ENCODE results near the gene RPL21.
"Not testable (repeated sequence)": the region's sequence is repeated elsewhere in the genome, so short reads cannot be mapped to it uniquely, and the experiment has no call there.

Gene RPL21

DNA sequence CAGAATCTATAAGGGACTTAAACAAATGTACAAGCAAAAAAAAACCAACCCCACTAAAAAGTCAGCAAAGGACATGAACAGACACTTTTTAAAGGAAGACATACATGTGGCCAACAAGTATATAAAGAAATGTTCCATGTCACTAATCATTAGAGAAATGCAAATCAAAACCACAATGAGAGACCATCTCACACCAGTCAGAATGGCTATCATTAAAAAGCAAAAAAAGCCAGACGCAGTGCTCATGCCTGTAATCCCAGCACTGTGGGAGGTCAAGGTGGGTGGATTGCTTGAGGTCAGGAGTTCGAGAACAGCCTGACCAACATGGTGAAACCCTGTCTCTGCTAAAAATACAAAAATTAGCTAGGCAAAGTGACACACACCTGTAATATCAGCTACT lies 29.3 kb upstream of the RPL21 start:
- H3K36me3 ChIP-seq (ENCODE audit: insufficient read depth, low read length); H3K4me1 ChIP-seq (ENCODE audit: insufficient read depth, low read length); H3K9me3 ChIP-seq (ENCODE audit: insufficient read depth, low read depth, low read length); H3K4me3 ChIP-seq (ENCODE audit: low read length); H3K27me3 ChIP-seq (ENCODE audit: insufficient read depth, low read length); H3K9ac ChIP-seq (ENCODE audit: low read depth, low read length); H3K27ac ChIP-seq (ENCODE audit: low read depth, low read length): not testable (repeated sequence)
- WGBS, result 84% methylated on average over 2 of the region's 2 CpGs

DNA sequence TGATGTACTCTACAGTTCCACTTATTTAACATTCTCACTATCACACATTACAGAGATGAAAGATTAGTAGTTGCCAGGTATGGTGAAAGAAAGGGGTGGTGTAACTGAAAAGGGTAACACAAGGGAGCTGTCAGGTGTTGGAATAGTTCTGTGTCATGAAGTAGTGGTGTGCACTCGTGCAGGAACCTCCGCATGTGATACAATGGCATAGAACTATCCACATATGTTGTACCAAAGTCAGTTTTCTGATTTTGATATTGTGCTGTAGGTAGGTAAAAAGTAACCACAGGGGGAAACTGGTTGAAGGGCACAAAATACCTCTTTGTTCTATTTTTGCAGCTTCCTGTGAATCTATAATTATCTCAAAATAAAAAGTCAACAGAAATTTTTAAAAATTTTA lies 24.4 kb upstream of the RPL21 start:
- 82% methylated on average over 2 of the region's 2 CpGs for WGBS
- H3K4me1 ChIP-seq (ENCODE audit: insufficient read depth, low read length), result no peaks in the 10 kb centered on the region
- H3K36me3 ChIP-seq (ENCODE audit: insufficient read depth, low read length), result no peaks in the 10 kb centered on the region
- no peak overlapping the region for H3K27ac ChIP-seq (ENCODE audit: low read depth, low read length)
- no peak overlapping the region for H3K9ac ChIP-seq (ENCODE audit: low read depth, low read length)
- H3K9me3 ChIP-seq (ENCODE audit: insufficient read depth, low read depth, low read length), result peaks cover 8% of the 10 kb centered on the region; the same call in 1 of the 2 replicates
- H3K4me3 ChIP-seq (ENCODE audit: low read length), result no peak overlapping the region
- H3K27me3 ChIP-seq (ENCODE audit: insufficient read depth, low read length), result no peaks in the 10 kb centered on the region

DNA sequence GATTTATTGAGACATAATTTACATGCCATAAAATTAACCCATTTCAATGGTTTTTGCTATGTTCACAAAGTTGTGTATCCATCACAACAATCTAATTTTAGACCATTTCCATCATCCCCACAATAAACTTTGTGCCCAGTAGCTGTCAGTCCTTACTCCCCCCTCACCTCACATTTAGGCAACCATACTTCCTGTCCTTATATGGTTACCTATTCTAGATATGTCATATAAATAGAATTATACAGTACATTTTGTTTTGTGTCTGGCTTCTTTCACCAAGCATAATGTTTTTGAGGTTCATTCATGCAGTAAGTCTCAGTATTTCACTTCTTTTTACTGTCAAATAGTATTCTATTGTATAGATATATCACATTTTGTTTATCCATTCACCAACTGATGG lies 23.2 kb upstream of the RPL21 start:
- Histone ChIP-seq H3K27me3 (ENCODE audit: insufficient read depth, low read length) (no peaks in the 10 kb centered on the region), H3K4me1 (ENCODE audit: insufficient read depth, low read length) (no peaks in the 10 kb centered on the region), H3K4me3 (ENCODE audit: low read length) (no peak overlapping the region), H3K27ac (ENCODE audit: low read depth, low read length) (no peak overlapping the region), H3K9ac (ENCODE audit: low read depth, low read length) (no peak overlapping the region), H3K9me3 (ENCODE audit: insufficient read depth, low read depth, low read length) (peaks cover 8% of the 10 kb centered on the region; the same call in 1 of the 2 replicates), H3K36me3 (ENCODE audit: insufficient read depth, low read length) (no peaks in the 10 kb centered on the region)

DNA sequence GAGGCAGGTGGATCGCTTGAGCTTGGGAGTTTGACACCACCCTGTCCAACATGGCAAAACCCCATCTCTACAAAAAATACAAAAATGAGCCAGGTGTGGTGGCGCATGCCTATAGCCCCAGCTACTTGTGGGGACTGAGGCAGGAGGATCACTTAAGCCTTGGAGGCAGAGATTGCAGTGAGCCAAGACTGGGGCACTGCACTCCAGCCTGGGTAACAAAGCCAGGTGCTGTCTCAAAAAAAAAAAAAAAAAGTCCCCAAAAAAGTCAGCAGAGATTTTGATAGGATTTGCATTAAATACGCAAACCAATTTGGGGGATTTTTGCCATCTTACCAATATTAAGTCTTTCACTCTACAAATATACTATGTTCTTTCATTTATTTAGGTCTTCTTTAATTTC lies 21.7 kb upstream of the RPL21 start:
- H3K4me3 ChIP-seq (ENCODE audit: low read length), result no peak overlapping the region
- H3K4me1 ChIP-seq (ENCODE audit: insufficient read depth, low read length), result no peaks in the 10 kb centered on the region
- no peaks in the 10 kb centered on the region for H3K36me3 ChIP-seq (ENCODE audit: insufficient read depth, low read length)
- WGBS, result 95% methylated on average over 2 of the region's 3 CpGs
- H3K27ac ChIP-seq (ENCODE audit: low read depth, low read length), result no peak overlapping the region
- peaks cover 8% of the 10 kb centered on the region; the same call in 1 of the 2 replicates for H3K9me3 ChIP-seq (ENCODE audit: insufficient read depth, low read depth, low read length)
- H3K27me3 ChIP-seq (ENCODE audit: insufficient read depth, low read length), result no peaks in the 10 kb centered on the region
- no peak overlapping the region for H3K9ac ChIP-seq (ENCODE audit: low read depth, low read length)

DNA sequence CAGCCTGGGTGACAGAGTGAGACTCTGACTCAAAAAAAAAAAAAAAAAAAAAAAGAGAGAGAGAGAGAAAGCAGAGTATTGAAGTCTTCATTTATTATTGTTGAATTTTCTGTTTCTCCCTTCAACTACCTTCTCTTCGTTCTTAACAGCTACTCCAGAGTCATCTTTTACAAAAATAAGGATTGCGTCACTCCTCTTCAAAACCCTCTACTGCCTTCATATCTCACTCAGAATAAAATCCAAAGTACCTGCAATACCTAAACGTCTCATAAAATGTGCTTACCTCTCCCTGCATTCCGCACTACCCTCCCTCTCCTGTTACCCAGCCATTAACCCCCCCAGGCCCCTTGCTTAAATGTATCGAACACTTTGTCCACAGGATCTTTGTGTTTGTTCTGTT lies 17.4 kb upstream of the RPL21 start:
- Histone ChIP-seq H3K4me1 (ENCODE audit: insufficient read depth, low read length) (no peaks in the 10 kb centered on the region), H3K9ac (ENCODE audit: low read depth, low read length) (no peak overlapping the region), H3K36me3 (ENCODE audit: insufficient read depth, low read length) (no peaks in the 10 kb centered on the region), H3K4me3 (ENCODE audit: low read length) (no peak overlapping the region), H3K27me3 (ENCODE audit: insufficient read depth, low read length) (no peaks in the 10 kb centered on the region), H3K27ac (ENCODE audit: low read depth, low read length) (no peak overlapping the region), H3K9me3 (ENCODE audit: insufficient read depth, low read depth, low read length) (0 out of 2 replicates have a peak, but pooled peaks cover under 1% of the 10 kb centered on the region)
- WGBS, result 88% methylated on average over 5 of the region's 5 CpGs

DNA sequence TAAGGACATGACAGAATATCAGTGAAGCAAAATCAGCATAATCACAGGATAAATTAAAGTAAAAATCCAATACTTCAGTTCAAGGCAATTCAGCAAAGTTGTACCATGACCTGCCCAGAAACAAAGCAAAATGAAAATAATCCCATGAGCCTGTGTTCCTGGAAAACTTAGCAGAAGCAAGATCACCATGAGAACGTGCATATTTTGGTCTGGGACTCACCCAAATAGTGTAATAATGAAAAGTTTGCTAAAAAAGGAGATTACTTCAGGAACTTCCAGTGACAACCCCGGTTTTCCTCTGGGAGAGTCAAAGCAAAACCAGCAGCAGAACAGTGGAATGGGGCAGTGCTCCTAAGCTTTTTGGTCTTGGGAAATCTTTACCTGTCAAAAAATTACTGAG lies 14.9 kb upstream of the RPL21 start:
- WGBS, result 84% methylated on average over 2 of the region's 2 CpGs
- Histone ChIP-seq H3K9me3 (ENCODE audit: insufficient read depth, low read depth, low read length) (no peaks in the 10 kb centered on the region), H3K36me3 (ENCODE audit: insufficient read depth, low read length) (no peaks in the 10 kb centered on the region), H3K27me3 (ENCODE audit: insufficient read depth, low read length) (no peaks in the 10 kb centered on the region), H3K4me1 (ENCODE audit: insufficient read depth, low read length) (no peaks in the 10 kb centered on the region), H3K4me3 (ENCODE audit: low read length) (no peak overlapping the region), H3K27ac (ENCODE audit: low read depth, low read length) (no peak overlapping the region), H3K9ac (ENCODE audit: low read depth, low read length) (no peak overlapping the region)

DNA sequence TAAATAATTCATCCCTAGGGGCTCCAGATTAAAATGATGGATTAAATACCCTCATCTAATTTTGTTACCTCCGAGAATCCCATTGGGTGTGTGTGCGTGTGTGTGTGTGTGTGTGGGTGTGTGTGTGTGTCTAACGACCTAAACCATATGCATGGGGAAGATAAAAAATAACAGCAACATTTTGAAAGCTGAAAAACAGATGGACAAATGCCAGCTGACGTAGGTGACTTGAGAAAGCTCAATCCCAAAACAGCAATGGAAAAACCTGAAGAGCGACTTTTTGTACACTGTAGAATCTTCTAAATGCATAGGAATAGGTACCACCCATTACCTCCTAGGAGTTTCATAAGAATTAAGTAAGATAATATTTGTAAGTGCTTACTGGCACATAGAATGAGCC lies 8.7 kb upstream of the RPL21 start:
- no peak overlapping the region; the same call in 1 of the 2 replicates for H3K27ac ChIP-seq (ENCODE audit: low read depth, low read length)
- peaks cover 24% of the 10 kb centered on the region for H3K4me1 ChIP-seq (ENCODE audit: insufficient read depth, low read length)
- 94% methylated on average over 5 of the region's 5 CpGs for WGBS
- H3K4me3 ChIP-seq (ENCODE audit: low read length), result no peak overlapping the region
- H3K36me3 ChIP-seq (ENCODE audit: insufficient read depth, low read length), result no peaks in the 10 kb centered on the region
- H3K9ac ChIP-seq (ENCODE audit: low read depth, low read length), result no peak overlapping the region
- H3K9me3 ChIP-seq (ENCODE audit: insufficient read depth, low read depth, low read length), result no peaks in the 10 kb centered on the region
- H3K27me3 ChIP-seq (ENCODE audit: insufficient read depth, low read length), result no peaks in the 10 kb centered on the region

DNA sequence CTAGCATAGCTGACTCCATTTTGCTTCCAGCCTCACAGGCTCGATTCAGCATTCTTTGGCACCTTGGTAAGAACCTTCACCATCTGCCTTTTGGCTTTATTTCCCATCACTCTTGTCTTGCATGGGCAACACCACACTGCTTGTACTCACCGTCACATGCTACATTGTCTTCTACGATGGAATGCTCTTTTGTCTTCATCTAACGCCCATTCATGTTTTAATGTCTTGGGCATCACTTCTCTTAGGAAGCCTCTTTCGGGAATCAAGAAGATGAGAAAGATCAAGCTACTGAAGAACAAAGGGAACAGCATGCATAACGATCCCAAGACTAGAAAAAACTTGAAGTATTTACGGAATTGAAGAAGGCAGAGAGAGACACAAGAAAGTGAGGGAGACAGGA lies 5.7 kb upstream of the RPL21 start:
- 63% methylated on average over 7 of the region's 7 CpGs for WGBS
- no peak overlapping the region for H3K4me3 ChIP-seq (ENCODE audit: low read length)
- H3K36me3 ChIP-seq (ENCODE audit: insufficient read depth, low read length), result no peaks in the 10 kb centered on the region

DNA sequence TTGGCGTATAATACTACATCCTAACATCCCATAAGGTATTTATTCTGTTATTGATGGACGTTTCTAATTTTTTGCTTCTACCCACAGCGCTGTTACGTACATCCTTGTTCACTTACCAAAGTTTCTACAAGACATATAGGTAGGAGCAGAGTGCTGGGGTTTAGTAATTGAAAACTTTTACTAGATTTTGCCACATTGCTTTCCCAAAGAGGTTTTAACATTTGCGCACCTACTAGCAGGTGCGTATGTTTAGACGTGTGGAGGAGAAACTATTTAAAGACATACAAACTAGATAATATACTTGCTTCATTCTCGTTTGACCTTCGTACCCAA lies 559 bp upstream of the RPL21 start:
- peaks cover 21% of the 10 kb centered on the region for H3K4me1 ChIP-seq (ENCODE audit: insufficient read depth, low read length)
- peak overlapping the region; percentile 99 for H3K27ac ChIP-seq (ENCODE audit: low read depth, low read length)
- H3K9ac ChIP-seq (ENCODE audit: low read depth, low read length), result peak overlapping the region; percentile 100
- no peaks in the 10 kb centered on the region for H3K9me3 ChIP-seq (ENCODE audit: insufficient read depth, low read depth, low read length)
- H3K4me3 ChIP-seq (ENCODE audit: low read length), result peak overlapping the region; percentile 98
- peaks cover 37% of the 10 kb centered on the region for H3K36me3 ChIP-seq (ENCODE audit: insufficient read depth, low read length)
- 0% methylated on average over 3 of the region's 9 CpGs for WGBS
- H3K27me3 ChIP-seq (ENCODE audit: insufficient read depth, low read length), result no peaks in the 10 kb centered on the region

More for the DNA sequence above, 5.7 kb upstream of the RPL21 start:
- H3K4me1 ChIP-seq (ENCODE audit: insufficient read depth, low read length), result peaks cover 29% of the 10 kb centered on the region
- H3K9me3 ChIP-seq (ENCODE audit: insufficient read depth, low read depth, low read length), result no peaks in the 10 kb centered on the region
- peak overlapping the region; percentile 38; the same call in 1 of the 2 replicates for H3K9ac ChIP-seq (ENCODE audit: low read depth, low read length)
- no peaks in the 10 kb centered on the region for H3K27me3 ChIP-seq (ENCODE audit: insufficient read depth, low read length)
- peak overlapping the region; percentile 55 for H3K27ac ChIP-seq (ENCODE audit: low read depth, low read length)

DNA sequence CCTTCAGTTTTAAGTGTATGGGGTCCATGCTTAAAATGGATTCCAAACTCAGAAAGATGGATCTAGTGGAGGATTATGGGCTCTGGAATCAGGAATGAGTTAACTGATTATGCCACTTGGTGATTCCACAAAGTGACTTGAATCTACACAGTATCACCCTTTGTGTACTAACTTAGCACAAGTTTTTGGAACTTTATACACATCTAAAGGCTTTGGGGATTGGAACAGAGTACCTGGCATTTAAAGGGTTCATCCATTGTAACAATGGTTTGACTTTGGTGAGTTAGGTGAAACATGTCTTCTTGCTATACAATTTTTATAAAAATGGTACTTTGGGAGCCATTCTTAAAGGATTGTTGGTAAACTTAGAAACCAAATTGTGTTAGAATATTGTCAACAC lies 1.1 kb downstream of the RPL21 start:
- Histone ChIP-seq H3K9ac (ENCODE audit: low read depth, low read length) (peak overlapping the region; percentile 100), H3K27ac (ENCODE audit: low read depth, low read length) (peak overlapping the region; percentile 99), H3K27me3 (ENCODE audit: insufficient read depth, low read length) (no peaks in the 10 kb centered on the region), H3K4me1 (ENCODE audit: insufficient read depth, low read length) (peaks cover 12% of the 10 kb centered on the region; the same call in 1 of the 2 replicates), H3K9me3 (ENCODE audit: insufficient read depth, low read depth, low read length) (no peaks in the 10 kb centered on the region), H3K4me3 (ENCODE audit: low read length) (peak overlapping the region; percentile 98), H3K36me3 (ENCODE audit: insufficient read depth, low read length) (peaks cover 54% of the 10 kb centered on the region)

DNA sequence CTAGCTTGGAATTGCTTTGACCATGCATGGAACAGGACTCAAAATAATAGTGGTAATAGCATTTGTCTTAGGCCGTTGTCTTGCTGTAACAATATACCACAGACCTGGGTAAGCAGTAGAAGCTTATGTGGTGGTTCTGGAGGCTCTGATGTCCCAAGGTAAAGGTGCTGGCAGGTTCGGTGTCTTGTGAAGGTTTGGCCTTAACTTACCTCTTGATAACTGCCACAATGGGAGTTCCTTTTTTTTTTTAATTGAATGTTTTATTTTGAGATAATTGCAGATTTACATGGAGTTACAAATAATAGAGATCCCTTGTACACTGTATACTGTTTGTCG lies 5.8 kb downstream of the RPL21 start:
- 94% methylated on average over 3 of the region's 3 CpGs for WGBS
- H3K4me1 ChIP-seq (ENCODE audit: insufficient read depth, low read length), result peaks cover 11% of the 10 kb centered on the region; the same call in 1 of the 2 replicates
- H3K27me3 ChIP-seq (ENCODE audit: insufficient read depth, low read length), result no peaks in the 10 kb centered on the region
- no peak overlapping the region for H3K9ac ChIP-seq (ENCODE audit: low read depth, low read length)
- H3K4me3 ChIP-seq (ENCODE audit: low read length), result no peak overlapping the region
- H3K36me3 ChIP-seq (ENCODE audit: insufficient read depth, low read length), result peaks cover 81% of the 10 kb centered on the region
- no peak overlapping the region for H3K27ac ChIP-seq (ENCODE audit: low read depth, low read length)
- no peaks in the 10 kb centered on the region for H3K9me3 ChIP-seq (ENCODE audit: insufficient read depth, low read depth, low read length)

DNA sequence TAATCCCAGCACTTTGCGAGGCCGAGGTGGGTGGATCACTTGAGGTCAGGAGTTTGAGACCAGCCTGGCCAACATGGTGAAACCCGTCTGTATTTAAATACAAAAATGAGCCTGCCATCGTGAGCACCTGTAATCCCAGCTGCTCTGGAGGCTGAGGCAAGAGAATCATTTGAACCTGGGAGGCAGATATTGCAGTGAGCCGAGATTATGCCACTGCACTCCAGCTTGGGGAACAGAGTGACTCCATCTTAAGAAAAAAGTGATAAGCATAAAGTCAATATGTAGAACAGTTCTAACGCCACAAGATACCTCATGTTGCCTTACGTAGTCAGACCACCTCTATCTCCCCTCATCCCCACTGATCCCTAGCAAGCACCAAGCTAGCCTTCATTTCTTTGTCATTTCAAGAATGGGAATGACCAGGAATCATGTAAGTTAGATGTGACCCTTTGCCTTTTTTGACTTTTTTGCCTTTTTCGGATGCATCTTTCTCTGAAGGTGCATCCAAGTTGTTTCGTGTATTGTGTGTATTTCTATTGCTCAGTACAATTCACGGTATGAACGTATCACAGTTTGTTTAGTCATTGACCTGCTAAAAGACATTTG lies 6.4 kb downstream of the RPL21 start:
- 95% methylated on average over 11 of the region's 11 CpGs for WGBS
- H3K4me1 ChIP-seq (ENCODE audit: insufficient read depth, low read length), result peaks cover 11% of the 10 kb centered on the region; the same call in 1 of the 2 replicates
- H3K4me3 ChIP-seq (ENCODE audit: low read length), result no peak overlapping the region
- peak overlapping the region; percentile 20; the same call in 1 of the 2 replicates for H3K27ac ChIP-seq (ENCODE audit: low read depth, low read length)
- peaks cover 76% of the 10 kb centered on the region for H3K36me3 ChIP-seq (ENCODE audit: insufficient read depth, low read length)
- H3K27me3 ChIP-seq (ENCODE audit: insufficient read depth, low read length), result no peaks in the 10 kb centered on the region
- no peak overlapping the region for H3K9ac ChIP-seq (ENCODE audit: low read depth, low read length)
- H3K9me3 ChIP-seq (ENCODE audit: insufficient read depth, low read depth, low read length), result no peaks in the 10 kb centered on the region
